ENCODE measurements around the gene CYP2B6.
A peak's percentile ranks its signal among the peaks of the same experiment; 100 is the strongest.
"Not testable (repeated sequence)": the region's sequence is repeated elsewhere in the genome, so short reads cannot be mapped to it uniquely, and the experiment has no call there.

CYP2B6 gene

GRCh38 chr19:41031916-41032315 is 40.8 kb downstream of the CYP2B6 start:
- no peak for DNase-seq (ENCODE audit: low spot score)

GRCh38 chr19:41033324-41033723 is 42.2 kb downstream of the CYP2B6 start:
- not testable (repeated sequence) for DNase-seq (ENCODE audit: low spot score)

- DNase-seq (ENCODE audit: low spot score), result no peak
Measured at GRCh38 chr19:41039806-41040205, 48.7 kb downstream of the CYP2B6 start.

- DNase-seq (ENCODE audit: low spot score), result not testable (repeated sequence)
Measured at GRCh38 chr19:41045095-41045494, 54.0 kb downstream of the CYP2B6 start.

GRCh38 chr19:41050426-41050825 is 59.3 kb downstream of the CYP2B6 start:
- no peak for DNase-seq (ENCODE audit: low spot score)

GRCh38 chr19:41052162-41052561 is 61.1 kb downstream of the CYP2B6 start:
- not testable (repeated sequence) for DNase-seq (ENCODE audit: low spot score)

- not testable (repeated sequence) for DNase-seq (ENCODE audit: low spot score)
Measured at GRCh38 chr19:41053331-41053730, 62.2 kb downstream of the CYP2B6 start.

GRCh38 chr19:41064974-41065569 is 74.0 kb downstream of the CYP2B6 start:
- peak; percentile 36 for DNase-seq (ENCODE audit: low spot score)
